ENCODE measurements around the gene PCDHGB6. TPM values are rescaled to one million over a fixed set of nuclear protein-coding genes. Genes with fewer than 3 reads are reported as not detected.

PCDHGB6 gene
- total and polyA plus RNA-seq, 2 experiments from 2014 or later: 2.8 to 8.1 TPM

DNA sequence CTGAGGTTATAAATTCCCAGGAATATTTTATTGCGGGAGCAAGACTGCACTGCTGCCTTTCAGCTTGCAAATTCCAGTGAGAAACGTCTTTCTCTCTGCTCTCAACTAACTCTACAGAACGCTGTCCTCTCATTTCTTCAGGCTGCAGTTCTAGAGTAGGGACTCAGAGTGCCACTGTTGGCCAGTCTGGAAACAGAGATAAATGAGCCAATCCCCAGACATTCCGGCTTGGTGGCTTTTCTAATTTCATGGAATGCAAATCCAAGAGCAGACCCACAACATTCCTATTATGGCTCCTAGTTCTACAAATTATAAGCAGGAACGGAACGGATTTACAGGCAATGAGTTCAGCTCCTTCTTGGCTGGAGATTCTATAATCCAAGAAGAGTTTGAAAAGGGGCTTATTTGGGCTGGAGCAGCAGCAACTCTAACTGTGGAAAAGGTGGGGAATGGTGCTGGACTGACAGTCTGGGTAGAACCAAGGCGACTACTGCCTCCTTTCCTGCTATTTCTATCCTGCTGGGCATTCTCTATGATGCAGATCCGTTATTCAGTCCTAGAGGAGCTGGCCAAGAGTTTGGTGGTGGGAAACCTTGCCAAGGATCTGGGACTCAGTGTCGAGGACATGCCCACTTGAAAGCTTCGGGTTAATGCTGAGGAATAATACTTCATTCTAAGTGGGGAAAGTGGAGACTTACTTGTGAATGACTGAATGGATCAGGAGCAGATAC, 31.8 kb downstream of the PCDHGB6 start:
- H3K4me1 Mint-ChIP-seq: peaks cover 9% of the 10 kb centered on the region
- TF ChIP-seq, protein P1, sequence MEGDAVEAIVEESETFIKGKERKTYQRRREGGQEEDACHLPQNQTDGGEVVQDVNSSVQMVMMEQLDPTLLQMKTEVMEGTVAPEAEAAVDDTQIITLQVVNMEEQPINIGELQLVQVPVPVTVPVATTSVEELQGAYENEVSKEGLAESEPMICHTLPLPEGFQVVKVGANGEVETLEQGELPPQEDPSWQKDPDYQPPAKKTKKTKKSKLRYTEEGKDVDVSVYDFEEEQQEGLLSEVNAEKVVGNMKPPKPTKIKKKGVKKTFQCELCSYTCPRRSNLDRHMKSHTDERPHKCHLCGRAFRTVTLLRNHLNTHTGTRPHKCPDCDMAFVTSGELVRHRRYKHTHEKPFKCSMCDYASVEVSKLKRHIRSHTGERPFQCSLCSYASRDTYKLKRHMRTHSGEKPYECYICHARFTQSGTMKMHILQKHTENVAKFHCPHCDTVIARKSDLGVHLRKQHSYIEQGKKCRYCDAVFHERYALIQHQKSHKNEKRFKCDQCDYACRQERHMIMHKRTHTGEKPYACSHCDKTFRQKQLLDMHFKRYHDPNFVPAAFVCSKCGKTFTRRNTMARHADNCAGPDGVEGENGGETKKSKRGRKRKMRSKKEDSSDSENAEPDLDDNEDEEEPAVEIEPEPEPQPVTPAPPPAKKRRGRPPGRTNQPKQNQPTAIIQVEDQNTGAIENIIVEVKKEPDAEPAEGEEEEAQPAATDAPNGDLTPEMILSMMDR (conservative IDR thresholded peaks at IDR 0.05; ENCODE audit: low read depth in 2 of 2): 0 out of 4 replicates have a peak, but pooled peaks of 1 of the 2 experiments have one; percentile 12
- TF ChIP-seq EZH2 (IDR thresholded peaks at IDR 0.05; ENCODE audit: low read depth, unreplicated experiment): no peak
- no peak overlapping the region; the same call in 1 of the 2 replicates for H3K4me2 ChIP-seq
- no peaks in the 10 kb centered on the region for H3K27me3 ChIP-seq (ENCODE audit: insufficient read depth)
- no peaks in the 10 kb centered on the region for H3K27me3 Mint-ChIP-seq (ENCODE audit: insufficient read depth, low read depth, poor library complexity)
- DNase-seq (ENCODE audit: low spot score) (peak; percentile 29), ATAC-seq (peak; percentile 59)
- H3K36me3 Mint-ChIP-seq (ENCODE audit: low read depth): peaks cover 14% of the 10 kb centered on the region
- no peak overlapping the region for H3K4me3 ChIP-seq
- no peak overlapping the region for H3K27ac Mint-ChIP-seq
- no peaks in the 10 kb centered on the region for H3F3A ChIP-seq (replicated peaks; ENCODE audit: low read depth)
- no peaks in the 10 kb centered on the region for H3K36me3 ChIP-seq (ENCODE audit: insufficient read depth)
- H4K20me1 ChIP-seq (replicated peaks; ENCODE audit: insufficient read depth): no peaks in the 10 kb centered on the region; the same call in 1 of the 2 replicates
- no peak overlapping the region for H3K4me3 Mint-ChIP-seq
- no peaks in the 10 kb centered on the region for H3K9me2 ChIP-seq (ENCODE audit: insufficient read depth)
- no peak overlapping the region for H3K27ac ChIP-seq (ENCODE audit: low read depth)
- peaks cover 12% of the 10 kb centered on the region; the same call in 1 of the 3 replicates for H3K9me3 Mint-ChIP-seq
- peaks cover 10% of the 10 kb centered on the region for H3K4me1 ChIP-seq (ENCODE audit: insufficient read depth)
- no peaks in the 10 kb centered on the region for H3K79me2 ChIP-seq (replicated peaks; ENCODE audit: insufficient read depth)
- H2AFZ ChIP-seq: no peak overlapping the region

DNA sequence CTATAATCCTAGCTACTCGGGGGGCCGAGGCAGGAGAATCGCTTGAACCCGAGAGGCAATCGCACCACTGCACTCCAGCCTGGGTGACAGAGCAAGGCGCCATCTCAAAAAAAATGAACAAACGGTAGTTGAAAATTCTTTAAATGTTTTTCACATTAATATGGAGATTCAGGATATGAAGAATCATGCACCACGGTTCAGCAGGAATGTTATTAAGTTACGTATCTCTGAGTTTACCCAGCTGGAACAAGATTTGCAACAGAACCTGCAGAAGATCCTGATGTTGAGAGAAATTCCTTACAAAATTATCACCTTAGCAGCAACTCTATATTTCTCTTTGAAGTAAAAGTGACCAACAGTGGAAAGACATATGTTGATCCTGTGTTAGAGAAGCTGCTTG, 32.5 kb downstream of the PCDHGB6 start:
- Histone ChIP-seq H4K20me1 (replicated peaks; ENCODE audit: insufficient read depth) (no peaks in the 10 kb centered on the region; the same call in 1 of the 2 replicates), H3K79me2 (replicated peaks; ENCODE audit: insufficient read depth) (no peaks in the 10 kb centered on the region), H3F3A (replicated peaks; ENCODE audit: low read depth) (no peaks in the 10 kb centered on the region), H3K4me3 (no peak overlapping the region), H2AFZ (no peak overlapping the region), H3K27me3 (ENCODE audit: insufficient read depth) (no peaks in the 10 kb centered on the region), H3K4me1 (ENCODE audit: insufficient read depth) (peaks cover 10% of the 10 kb centered on the region), H3K36me3 (ENCODE audit: insufficient read depth) (no peaks in the 10 kb centered on the region), H3K27ac (ENCODE audit: low read depth) (no peak overlapping the region), H3K4me2 (no peak overlapping the region), H3K9me2 (ENCODE audit: insufficient read depth) (no peaks in the 10 kb centered on the region)
- Mint-ChIP-seq H3K4me1 (peaks cover 9% of the 10 kb centered on the region), H3K36me3 (ENCODE audit: low read depth) (peaks cover 14% of the 10 kb centered on the region), H3K27ac (no peak overlapping the region), H3K27me3 (ENCODE audit: insufficient read depth, low read depth, poor library complexity) (no peaks in the 10 kb centered on the region), H3K4me3 (no peak overlapping the region), H3K9me3 (peaks cover 12% of the 10 kb centered on the region; the same call in 1 of the 3 replicates)
- no peak for ATAC-seq
- no peak for DNase-seq (ENCODE audit: low spot score)
- TF ChIP-seq, protein P2, sequence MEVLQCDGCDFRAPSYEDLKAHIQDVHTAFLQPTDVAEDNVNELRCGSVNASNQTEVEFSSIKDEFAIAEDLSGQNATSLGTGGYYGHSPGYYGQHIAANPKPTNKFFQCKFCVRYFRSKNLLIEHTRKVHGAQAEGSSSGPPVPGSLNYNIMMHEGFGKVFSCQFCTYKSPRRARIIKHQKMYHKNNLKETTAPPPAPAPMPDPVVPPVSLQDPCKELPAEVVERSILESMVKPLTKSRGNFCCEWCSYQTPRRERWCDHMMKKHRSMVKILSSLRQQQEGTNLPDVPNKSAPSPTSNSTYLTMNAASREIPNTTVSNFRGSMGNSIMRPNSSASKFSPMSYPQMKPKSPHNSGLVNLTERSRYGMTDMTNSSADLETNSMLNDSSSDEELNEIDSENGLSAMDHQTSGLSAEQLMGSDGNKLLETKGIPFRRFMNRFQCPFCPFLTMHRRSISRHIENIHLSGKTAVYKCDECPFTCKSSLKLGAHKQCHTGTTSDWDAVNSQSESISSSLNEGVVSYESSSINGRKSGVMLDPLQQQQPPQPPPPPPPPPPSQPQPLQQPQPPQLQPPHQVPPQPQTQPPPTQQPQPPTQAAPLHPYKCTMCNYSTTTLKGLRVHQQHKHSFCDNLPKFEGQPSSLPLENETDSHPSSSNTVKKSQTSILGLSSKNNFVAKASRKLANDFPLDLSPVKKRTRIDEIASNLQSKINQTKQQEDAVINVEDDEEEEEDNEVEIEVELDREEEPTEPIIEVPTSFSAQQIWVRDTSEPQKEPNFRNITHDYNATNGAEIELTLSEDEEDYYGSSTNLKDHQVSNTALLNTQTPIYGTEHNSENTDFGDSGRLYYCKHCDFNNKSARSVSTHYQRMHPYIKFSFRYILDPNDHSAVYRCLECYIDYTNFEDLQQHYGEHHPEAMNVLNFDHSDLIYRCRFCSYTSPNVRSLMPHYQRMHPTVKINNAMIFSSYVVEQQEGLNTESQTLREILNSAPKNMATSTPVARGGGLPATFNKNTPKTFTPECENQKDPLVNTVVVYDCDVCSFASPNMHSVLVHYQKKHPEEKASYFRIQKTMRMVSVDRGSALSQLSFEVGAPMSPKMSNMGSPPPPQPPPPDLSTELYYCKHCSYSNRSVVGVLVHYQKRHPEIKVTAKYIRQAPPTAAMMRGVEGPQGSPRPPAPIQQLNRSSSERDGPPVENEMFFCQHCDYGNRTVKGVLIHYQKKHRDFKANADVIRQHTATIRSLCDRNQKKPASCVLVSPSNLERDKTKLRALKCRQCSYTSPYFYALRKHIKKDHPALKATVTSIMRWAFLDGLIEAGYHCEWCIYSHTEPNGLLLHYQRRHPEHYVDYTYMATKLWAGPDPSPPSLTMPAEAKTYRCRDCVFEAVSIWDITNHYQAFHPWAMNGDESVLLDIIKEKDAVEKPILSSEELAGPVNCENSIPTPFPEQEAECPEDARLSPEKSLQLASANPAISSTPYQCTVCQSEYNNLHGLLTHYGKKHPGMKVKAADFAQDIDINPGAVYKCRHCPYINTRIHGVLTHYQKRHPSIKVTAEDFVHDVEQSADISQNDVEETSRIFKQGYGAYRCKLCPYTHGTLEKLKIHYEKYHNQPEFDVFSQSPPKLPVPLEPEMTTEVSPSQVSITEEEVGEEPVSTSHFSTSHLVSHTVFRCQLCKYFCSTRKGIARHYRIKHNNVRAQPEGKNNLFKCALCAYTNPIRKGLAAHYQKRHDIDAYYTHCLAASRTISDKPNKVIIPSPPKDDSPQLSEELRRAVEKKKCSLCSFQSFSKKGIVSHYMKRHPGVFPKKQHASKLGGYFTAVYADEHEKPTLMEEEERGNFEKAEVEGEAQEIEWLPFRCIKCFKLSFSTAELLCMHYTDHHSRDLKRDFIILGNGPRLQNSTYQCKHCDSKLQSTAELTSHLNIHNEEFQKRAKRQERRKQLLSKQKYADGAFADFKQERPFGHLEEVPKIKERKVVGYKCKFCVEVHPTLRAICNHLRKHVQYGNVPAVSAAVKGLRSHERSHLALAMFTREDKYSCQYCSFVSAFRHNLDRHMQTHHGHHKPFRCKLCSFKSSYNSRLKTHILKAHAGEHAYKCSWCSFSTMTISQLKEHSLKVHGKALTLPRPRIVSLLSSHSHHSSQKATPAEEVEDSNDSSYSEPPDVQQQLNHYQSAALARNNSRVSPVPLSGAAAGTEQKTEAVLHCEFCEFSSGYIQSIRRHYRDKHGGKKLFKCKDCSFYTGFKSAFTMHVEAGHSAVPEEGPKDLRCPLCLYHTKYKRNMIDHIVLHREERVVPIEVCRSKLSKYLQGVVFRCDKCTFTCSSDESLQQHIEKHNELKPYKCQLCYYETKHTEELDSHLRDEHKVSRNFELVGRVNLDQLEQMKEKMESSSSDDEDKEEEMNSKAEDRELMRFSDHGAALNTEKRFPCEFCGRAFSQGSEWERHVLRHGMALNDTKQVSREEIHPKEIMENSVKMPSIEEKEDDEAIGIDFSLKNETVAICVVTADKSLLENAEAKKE (CRISPR knock-in tag; IDR thresholded peaks at IDR 0.05): no peak
- TF ChIP-seq NANOG (IDR thresholded peaks at IDR 0.05; ENCODE audit: borderline replicate concordance) (no peak), JUNB (IDR thresholded peaks at IDR 0.05; ENCODE audit: unreplicated experiment) (no peak), ZNF114 (CRISPR knock-in tag; IDR thresholded peaks at IDR 0.05) (no peak), STAT1 (IDR thresholded peaks at IDR 0.05; ENCODE audit: unreplicated experiment) (no peak), CREB1 (CRISPR knock-in tag; IDR thresholded peaks at IDR 0.05; ENCODE audit: low read depth) (no peak), EZH2phosphoT487 (IDR thresholded peaks at IDR 0.05; ENCODE audit: unreplicated experiment) (no peak)
- TF ChIP-seq, protein P3, sequence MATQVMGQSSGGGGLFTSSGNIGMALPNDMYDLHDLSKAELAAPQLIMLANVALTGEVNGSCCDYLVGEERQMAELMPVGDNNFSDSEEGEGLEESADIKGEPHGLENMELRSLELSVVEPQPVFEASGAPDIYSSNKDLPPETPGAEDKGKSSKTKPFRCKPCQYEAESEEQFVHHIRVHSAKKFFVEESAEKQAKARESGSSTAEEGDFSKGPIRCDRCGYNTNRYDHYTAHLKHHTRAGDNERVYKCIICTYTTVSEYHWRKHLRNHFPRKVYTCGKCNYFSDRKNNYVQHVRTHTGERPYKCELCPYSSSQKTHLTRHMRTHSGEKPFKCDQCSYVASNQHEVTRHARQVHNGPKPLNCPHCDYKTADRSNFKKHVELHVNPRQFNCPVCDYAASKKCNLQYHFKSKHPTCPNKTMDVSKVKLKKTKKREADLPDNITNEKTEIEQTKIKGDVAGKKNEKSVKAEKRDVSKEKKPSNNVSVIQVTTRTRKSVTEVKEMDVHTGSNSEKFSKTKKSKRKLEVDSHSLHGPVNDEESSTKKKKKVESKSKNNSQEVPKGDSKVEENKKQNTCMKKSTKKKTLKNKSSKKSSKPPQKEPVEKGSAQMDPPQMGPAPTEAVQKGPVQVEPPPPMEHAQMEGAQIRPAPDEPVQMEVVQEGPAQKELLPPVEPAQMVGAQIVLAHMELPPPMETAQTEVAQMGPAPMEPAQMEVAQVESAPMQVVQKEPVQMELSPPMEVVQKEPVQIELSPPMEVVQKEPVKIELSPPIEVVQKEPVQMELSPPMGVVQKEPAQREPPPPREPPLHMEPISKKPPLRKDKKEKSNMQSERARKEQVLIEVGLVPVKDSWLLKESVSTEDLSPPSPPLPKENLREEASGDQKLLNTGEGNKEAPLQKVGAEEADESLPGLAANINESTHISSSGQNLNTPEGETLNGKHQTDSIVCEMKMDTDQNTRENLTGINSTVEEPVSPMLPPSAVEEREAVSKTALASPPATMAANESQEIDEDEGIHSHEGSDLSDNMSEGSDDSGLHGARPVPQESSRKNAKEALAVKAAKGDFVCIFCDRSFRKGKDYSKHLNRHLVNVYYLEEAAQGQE (IDR thresholded peaks at IDR 0.05; ENCODE audit: unreplicated experiment): no peak

All from GM23338 (cell line).